Measurements from ENCODE around the gene SH2D1B.
"Not testable (repeated sequence)": the region's sequence is repeated elsewhere in the genome, so short reads cannot be mapped to it uniquely, and the experiment has no call there.

The SH2D1B gene, protein sequence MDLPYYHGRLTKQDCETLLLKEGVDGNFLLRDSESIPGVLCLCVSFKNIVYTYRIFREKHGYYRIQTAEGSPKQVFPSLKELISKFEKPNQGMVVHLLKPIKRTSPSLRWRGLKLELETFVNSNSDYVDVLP

DNA sequence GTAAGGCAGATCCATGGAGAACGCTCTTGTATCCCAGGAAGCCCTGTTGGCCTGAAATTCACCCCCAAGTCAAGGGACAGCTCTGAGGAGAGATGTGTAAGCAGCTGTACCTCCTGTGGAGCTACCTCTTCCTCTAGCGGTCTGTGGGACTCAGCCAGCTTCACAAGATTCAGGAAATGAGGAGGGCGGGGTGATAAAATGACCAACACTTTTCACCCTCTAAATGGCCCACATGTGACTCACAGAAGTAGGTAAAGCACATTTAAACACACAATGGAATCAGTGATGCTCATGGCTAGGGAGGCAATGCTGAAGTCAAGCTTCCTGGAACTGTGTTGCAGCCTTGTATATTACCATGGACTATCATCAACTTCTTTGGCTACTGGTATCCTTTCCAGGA, at the start of gene SH2D1B:
SH2D1B (minus strand) TSS at position 135 of the 400 bp plus-strand sequence; CDS start at position 15, 120 bp downstream.
- no peak for DNase-seq (ENCODE audit: low spot score)

DNA sequence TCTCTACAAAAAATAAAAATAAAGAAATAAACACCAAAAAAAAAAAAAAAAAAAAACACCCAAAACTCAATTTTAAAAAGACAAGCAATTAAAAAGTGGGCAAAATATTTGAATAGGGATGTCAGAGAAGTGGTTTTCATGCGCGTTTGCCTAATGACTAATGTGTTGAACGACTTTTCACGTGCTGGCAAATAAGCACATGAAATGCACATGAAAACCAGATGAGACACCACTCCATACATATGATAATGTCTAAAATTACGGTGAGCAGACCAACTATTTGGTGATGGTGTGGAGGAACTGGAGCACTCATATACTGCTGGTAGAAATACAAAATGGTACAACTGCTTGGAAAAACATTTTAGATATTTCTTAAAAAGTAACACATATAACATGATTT, 46.3 kb upstream of the SH2D1B start:
- no peak for DNase-seq (ENCODE audit: low spot score)

DNA sequence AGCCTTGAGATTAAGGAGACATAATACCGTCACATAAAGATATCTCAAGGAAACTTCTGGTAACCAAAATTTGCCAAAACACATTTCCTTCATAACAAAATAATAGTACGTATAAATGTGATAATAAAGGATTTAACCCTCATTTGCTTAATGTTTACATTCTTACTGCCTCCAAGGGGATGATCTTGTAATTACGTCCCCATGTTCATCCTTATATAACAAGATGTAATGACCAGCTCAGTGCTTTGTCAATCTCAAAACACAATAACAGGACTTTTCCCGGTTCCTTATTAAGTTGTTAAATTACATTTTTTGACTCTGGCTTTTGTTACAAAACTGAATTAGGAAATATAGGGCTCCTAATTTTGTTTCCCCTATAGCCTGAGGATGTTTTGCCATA, 44.4 kb upstream of the SH2D1B start:
- DNase-seq (ENCODE audit: low spot score): no peak

DNA sequence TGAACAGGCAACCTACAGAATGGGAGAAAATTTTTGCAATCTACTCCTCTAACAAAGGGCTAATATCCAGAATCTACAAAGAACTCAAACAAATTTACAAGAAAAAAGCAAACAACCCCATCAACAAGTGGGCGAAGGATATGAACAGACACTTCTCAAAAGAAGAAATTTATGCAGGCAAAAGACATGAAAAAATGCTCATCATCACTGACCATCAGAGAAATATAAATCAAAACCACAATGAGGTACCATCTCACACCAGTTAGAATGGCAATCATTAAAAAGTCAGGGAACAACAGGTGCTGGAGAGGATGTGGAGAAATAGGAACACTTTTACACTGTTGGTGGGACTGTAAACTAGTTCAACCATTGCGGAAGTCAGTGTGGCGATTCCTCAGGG, 42.4 kb upstream of the SH2D1B start:
- DNase-seq (ENCODE audit: low spot score): not testable (repeated sequence)

DNA sequence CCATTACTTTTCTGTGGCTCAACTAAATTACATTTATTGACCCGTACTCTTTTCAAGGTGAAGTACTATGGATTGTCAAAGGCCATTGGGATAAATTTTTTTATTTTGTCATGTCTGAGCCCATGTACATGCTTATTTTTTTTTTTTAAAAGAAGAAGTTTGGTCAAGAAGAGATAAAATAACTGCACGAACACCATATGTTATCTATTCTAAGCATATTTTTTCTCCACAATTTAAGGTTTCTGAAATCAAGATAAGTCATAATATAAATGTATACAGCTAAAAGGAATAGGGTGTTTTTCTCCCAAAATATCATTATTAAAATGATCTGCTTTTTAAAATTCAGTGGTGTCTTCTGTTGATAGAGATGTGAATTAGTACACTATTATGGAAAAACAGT, 35.0 kb upstream of the SH2D1B start:
- no peak for DNase-seq (ENCODE audit: low spot score)

DNA sequence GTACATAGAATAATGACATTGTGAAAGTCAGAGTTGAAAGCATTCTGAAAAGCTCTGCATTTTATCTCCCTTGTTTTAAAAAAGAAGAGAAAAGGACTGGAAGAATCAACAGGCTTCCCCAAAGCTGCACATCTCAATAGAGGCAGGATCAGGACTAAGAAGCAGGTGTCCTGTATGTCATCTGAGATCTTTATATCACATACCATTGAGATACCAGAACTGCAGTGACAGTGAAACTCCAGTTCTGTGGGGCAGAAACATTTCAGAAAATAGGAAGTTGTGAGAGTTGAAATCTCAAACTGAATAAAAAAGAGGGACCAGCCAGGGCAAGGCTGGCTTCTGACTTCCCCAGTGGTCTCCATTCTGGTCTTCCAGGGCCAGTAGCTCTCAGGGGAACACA, 33.0 kb upstream of the SH2D1B start:
- DNase-seq (ENCODE audit: low spot score): no peak

DNA sequence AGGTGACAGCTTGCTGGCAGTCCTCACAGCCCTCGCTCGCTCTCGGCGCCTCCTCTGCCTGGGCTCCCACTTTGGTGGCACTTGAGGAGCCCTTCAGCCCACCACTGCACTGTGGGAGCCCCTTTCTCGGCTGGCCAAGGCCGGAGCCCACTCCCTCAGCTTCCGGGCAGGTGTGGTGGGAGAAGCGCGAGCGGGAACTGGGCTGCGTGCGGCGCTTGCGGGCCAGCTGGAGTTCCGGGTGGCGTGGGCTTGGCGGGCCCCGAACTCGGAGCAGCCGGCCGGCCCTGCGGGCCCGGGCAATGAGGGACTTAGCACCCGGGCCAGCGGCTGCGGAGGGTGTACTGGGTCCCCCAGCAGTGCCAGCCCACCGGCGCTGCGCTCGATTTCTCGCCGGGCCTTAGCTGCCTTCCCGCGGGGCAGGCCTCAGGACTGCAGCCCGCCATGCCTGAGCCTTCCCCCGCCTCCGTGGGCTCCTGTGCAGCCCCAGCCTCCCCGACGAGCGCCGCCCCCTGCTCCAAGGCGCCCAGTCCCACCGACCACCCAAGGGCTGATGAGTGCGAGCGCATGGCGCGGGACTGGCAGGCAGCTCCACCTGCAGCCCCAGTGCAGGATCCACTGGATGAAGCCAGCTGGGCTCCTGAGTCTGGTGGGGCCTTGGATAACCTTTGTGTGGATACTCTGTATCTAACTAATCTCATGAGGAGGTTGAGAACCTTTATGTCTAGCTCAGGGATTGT, 21.2 kb upstream of the SH2D1B start:
- not testable (repeated sequence) for DNase-seq (ENCODE audit: low spot score)

DNA sequence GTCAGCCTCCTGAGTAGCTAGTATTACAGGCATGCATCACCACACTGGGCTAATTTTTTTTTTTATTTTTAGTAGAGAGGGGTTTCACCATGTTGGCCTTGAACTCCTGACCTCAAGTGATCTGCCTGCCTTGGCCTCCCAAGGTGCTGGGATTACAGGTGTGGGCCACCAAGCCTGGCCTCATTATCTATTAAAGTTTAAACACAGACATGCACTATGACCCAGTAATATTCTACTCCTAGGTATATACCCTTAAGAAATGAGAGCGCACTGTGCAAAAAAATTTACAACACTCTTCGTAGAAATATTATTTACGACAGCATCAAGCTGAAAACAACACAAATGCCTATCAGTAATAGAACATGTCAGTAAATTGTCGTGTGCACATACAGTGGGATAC, 18.6 kb upstream of the SH2D1B start:
- no peak for DNase-seq (ENCODE audit: low spot score)

DNA sequence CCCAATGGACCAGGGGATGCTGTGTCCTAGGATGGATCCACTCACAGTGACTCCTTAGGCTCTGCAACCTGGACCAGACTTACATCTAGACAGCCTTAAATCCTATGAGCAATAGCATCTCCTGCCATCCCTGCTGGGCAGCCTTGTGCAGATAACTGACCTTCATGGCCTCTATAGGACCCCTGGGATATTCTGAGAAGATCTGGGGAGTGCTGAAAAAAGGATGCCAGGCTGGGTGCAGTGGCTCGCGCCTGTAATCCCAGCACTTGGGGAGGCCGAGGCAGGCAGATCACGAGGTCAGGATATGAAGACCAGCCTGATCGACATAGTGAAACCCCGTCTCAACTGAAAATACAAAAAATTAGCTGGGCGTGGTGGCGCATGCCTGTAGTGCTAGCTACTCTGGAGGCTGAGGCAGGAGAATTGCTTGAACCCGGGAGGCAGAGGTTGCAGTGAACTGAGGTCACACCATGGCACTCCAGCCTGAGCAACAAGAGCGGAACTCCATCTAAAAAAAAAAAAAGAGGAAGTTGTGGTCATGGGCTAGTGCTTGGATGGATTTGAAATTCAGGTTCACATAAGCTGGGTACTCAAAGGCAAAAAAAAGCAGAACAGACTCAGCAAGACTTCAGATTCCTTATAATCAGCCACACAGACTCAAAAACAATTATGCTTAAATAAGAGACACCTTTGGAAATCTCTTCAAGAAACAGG, 10.9 kb upstream of the SH2D1B start:
- peak; percentile 43 for DNase-seq (ENCODE audit: low spot score)

DNA sequence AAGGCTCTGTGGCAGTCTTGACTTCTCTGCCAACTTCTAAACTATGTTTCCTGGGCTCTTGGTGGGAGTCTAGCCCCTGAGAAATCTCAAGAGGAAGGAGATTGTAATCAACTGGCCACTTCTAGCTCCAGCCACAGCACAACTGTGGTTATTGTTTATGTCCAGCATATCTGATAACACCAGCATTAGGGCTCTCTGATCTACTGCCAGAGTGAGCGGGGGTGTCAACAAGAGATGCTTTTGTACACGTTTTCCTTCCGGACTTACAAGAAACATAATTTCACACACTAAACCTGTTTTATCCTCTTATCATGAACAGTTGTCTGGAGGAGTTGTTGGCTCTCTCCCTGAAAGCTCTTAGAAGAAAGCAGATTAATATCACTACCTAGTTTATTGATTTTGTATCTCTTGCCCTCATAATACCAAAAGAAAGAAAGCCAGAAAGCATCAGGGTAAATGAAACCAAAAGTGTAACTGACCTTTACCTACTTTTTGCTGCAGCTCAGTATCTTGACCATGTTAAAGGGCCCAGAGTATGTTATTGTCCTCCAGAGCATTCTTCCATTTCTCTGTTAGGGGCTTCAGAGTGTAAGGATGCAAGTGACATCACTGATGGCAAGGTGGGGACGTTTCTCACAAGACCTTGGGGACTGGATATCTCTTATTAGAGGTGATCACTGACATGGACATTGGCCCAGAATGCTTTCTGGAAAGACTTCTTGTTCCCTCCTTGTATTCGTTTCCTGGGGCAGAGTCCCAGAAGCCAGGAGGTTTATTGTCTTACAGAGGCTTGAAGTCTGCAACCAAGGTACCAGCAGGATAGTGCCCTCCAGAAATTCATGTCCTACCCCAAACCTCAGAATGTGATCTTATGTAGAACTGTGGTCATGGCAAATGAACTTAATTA, 9.6 kb upstream of the SH2D1B start:
- no peak for DNase-seq (ENCODE audit: low spot score)

DNA sequence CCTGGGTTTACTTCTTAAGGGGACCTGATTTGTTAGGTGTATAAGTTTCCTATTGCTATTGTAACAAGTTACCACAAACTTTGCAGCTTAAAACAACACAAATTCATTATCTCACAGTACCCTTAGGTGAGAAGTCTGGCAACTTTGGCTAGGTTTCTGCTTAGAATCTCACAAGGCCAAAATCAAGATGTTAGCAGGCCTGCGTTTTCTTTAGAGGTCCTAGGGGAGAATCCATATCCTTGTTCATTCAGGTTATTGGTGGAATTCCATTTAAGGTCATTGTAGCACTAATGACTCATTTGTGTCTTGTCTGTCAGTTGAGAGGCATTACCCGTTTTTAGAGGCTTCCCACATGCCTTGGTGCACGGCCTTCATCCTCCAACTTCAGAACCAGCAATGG, 8.2 kb upstream of the SH2D1B start:
- DNase-seq (ENCODE audit: low spot score): no peak

DNA sequence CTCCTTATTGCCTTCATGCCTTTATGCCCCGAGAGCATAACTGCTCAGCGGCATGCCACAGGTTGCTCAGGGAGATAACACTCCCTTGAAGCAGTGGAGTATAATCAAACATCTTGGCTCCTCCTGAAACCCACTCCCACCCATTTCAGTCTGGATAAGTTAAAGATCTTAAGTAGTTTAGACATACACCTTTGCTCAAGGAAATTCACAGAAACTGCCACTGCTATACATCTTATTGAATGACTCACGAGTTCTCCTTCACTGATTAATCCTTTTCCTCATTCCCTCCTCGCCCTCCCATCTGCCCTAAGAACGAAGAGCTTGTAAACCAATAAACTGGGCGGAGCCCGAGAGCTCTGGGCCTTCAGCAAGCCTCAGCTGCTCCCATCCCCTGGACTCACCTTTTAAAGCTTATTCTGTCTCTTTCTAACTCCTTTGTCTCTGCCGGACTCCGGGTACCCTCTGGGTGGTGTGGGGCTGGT, 7.6 kb upstream of the SH2D1B start:
- DNase-seq (ENCODE audit: low spot score): not testable (repeated sequence)

DNA sequence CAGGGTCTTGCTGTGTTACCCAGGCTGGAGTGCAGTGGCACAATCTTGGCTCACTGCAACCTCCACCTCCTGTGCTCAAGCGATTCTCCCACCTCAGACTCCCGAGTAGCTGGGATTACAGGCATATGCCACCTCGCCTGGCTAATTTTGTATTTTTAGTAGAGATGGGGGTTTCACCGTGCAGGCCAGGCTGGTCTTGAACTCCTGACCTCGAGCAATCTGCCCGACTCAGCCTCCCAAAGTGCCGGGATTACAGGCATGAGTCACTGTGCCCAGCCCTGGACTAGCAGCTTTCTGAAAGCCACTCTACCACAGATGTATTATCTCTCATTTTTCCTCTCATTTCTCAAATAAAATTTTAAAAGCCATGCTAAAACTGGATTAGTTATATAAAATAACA, 6.6 kb upstream of the SH2D1B start:
- not testable (repeated sequence) for DNase-seq (ENCODE audit: low spot score)

DNA sequence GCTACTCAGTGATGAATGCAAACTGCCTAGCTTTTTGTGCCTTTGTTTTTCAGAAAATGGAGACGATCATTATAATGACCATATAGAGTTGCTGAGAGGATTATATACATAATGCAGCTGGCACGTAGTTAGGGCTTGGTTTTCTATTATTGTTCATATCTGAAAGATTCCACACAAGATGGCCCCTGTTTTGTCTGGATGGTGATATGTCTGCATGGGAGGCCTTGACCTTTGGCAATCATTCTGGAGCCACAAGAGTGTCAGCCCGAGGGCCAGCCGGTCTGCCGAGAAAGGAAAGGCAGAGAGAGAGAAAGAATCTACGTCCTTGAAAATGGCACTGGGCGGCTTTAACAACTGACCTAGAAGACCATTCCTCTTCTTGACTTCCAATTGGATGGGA, 5.7 kb upstream of the SH2D1B start:
- DNase-seq (ENCODE audit: low spot score): no peak

DNA sequence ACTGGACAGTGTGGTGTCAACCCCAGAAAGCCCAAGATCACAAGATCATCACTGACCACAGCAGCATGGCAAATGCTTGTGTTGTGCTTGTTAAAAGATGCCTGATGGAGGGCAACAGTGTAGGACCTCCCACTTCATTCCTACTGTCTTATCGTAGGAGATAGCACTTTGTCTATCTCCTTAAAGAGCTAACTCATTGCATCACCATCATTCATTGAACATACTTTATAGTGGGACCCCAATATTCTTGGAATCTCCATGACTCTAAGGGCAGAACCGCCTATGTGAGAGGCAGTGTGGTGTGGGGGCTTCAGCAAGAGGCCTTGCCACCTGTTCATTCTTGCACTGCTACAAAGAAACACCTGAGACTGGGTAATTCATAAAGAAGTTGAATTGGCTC, 5.0 kb upstream of the SH2D1B start:
- no peak for DNase-seq (ENCODE audit: low spot score)

DNA sequence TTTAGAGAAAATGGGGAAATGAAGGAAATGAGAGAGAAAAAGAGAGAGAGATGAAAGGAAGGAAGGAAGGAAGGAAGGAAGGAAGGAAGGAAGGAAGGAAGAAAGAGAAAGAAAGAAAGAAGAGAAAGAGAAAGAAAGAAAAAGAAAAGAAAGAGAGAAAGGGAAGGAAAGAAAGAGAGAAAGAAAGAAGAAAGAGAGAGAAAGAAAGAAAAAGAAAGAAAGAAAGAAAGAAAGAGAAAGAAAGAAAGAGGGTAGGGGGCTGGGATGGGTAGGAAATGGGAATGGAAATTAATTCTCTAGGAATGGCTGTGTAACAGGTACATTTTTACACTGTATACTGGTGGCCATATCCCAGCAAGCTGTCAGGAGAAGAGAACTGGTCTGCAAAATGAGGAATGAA, 4.3 kb upstream of the SH2D1B start:
- no peak for DNase-seq (ENCODE audit: low spot score)

DNA sequence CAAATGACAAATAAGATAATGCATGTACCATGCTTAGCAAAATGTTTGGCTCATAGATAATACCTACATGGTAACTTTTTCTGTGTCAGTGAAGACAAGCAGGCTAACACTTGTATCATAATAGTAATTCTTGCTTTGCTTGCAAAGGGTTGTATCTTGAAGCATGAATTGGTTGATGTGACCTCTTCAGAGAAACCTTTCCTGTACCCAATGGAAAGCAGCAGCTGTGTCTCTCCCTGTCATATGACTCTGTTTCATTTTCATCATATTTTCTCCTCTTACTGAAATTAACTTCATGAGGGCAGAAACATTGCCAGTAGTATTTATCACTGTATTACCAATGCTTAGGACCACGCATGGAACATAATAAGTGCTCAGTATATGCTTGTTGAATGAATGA, 4.4 kb downstream of the SH2D1B start:
- no peak for DNase-seq (ENCODE audit: low spot score)

DNA sequence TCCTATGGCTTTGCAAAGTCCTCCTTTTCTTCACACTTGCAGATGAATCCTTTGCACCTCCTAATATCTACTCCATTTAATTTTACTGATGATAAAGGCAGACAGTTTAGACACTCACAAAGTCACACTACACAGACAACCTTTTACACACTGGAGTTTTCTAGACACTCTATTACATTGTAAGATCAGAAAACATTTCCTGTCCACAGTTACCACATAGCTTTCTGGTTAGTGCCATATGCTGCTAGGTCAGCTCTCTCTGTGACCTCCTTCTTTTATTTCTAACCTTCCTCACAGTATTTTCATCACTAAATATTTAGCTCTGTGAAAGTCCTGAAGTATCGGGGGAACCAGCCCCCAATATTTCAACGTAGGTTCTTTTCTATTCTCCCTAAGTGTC, 5.1 kb downstream of the SH2D1B start:
- no peak for DNase-seq (ENCODE audit: low spot score)

DNA sequence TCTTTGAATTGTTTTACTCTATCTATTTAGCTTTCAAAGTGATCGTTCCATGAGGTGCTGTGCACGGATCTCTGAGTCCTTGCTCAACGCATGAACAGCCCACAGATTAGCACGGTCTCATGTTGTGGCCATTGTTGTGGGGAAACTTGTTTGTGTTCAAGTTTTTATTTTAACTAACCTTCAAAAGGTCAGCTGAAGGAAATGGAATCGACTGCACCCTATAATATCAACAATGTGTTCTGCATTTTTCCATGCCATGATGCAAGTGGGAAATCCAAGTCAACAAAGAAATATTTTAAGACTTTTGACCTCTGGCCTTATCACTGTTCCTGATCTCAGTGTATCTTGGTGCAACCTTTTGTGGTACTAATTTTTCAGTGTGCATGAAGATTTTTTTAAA, 6.1 kb downstream of the SH2D1B start:
- DNase-seq (ENCODE audit: low spot score): no peak

DNA sequence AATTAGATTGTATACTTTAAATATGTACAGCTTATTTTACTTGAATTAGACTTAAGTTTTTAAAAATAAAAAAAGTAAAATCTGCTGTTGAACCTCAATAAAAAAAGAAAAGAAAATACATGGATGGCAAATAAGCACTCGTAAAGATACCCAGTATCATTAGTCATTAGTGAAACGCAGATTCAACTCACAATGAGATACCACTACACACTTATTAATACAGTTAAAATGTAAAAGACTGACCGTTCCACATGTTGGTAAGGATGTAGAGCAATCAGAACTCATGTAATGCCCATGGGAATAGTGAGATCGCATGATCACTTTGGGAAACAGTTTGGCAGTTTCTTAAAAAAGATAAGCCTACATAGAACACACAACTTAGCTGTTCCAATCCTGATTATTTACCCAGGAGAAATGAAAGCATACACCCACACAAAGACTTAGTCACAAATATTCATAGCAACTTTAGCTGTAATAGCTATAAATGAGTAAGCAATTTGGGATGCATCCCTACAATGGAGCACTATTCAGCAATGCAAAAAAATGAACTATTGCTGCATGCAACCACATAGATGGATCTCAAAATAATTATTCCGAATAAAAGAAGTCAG, 7.3 kb downstream of the SH2D1B start:
- DNase-seq (ENCODE audit: low spot score): no peak

DNA sequence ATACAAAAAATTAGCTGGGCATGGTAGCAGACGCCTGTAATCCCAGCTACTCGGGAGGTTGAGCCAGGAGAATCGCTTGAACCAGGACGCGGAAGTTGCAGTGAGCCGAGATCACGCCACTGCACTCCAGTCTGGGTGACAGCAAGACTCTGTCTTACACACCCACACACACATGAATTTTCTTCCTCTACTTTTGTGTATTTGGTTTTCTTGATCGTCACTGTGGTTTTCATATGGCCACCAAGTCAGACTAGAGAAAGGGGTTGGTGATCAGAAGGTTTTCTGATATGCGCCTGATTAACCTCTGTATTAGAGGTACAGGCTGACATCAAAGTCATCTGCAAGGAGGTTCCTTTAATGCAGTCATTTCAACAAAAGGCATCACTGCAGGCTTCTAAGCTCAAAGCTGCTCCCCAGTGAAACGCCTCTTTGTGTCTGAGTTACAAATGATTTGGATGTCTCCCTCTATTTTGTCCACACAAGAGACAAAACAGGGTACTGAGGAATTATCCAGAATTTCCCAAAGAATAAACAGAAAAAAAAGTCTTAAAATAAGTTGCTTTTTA, 11.1 kb downstream of the SH2D1B start:
- no peak for DNase-seq (ENCODE audit: low spot score)

All from globus pallidus (tissue), 1 donor.